Tibial nerve (tissue), 4 donors: ENCODE data around the gene CAMK2G.

Experiments used
- EP300 ChIP-seq, 2 donors: sonication (generic); formaldehyde crosslinking; IDR thresholded peaks; one replicate each; pipeline ENCODE4 v1.6.1; 2017; ENCODE audit warnings: antibody characterized with exemption in 2 of 2, mild to moderate bottlenecking in 1 of 2
- POLR2A ChIP-seq, 2 donors: fragments of 450-650 bp; IDR thresholded peaks; one replicate each; pipeline ENCODE4 v1.6.1; 2017; ENCODE audit warnings: antibody characterized with exemption in 2 of 2, mild to moderate bottlenecking in 2 of 2, moderate library complexity in 2 of 2
- TF ChIP-seq, protein P1 (sequence below), 5 experiments: fragments of 200-600 bp in 3 of 5; fragments of 450-650 bp in 2 of 5; sonication (generic) in 3 of 5; IDR thresholded peaks; one replicate each; pipeline ENCODE4 v1.5.1; 2016 to 2019; ENCODE audit warnings: antibody characterized with exemption in 5 of 5, mild to moderate bottlenecking in 3 of 5, moderate library complexity in 2 of 5

GRCh38 chr10:73915206-73915851 lies 41.0 kb upstream of the CAMK2G start:
- TF ChIP-seq EP300 (IDR thresholded peaks at IDR 0.05) (no peak), POLR2A (IDR thresholded peaks at IDR 0.05) (no peak)
- TF ChIP-seq, protein P1, sequence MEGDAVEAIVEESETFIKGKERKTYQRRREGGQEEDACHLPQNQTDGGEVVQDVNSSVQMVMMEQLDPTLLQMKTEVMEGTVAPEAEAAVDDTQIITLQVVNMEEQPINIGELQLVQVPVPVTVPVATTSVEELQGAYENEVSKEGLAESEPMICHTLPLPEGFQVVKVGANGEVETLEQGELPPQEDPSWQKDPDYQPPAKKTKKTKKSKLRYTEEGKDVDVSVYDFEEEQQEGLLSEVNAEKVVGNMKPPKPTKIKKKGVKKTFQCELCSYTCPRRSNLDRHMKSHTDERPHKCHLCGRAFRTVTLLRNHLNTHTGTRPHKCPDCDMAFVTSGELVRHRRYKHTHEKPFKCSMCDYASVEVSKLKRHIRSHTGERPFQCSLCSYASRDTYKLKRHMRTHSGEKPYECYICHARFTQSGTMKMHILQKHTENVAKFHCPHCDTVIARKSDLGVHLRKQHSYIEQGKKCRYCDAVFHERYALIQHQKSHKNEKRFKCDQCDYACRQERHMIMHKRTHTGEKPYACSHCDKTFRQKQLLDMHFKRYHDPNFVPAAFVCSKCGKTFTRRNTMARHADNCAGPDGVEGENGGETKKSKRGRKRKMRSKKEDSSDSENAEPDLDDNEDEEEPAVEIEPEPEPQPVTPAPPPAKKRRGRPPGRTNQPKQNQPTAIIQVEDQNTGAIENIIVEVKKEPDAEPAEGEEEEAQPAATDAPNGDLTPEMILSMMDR (IDR thresholded peaks at IDR 0.05): no peak
